H54 (cell line): Measurements from ENCODE around the gene CFAP119.

Experiments
- DNase-seq: peaks from one replicate; pipeline ENCODE4 v3.0.0; 2011; ENCODE audit warnings: low spot score, mixed read lengths; ENCODE audit not compliant: insufficient read length
- FAIRE-seq: peaks from 3 replicates; lab custom pipeline; 2011; peaks lifted over from hg19 to GRCh38; lab: Jason Lieb, UNC
- POLR2A ChIP-seq: IDR thresholded peaks from 2 replicates; pipeline ENCODE4 v1.6.1; 2011; ENCODE audit warnings: low read depth, mild to moderate bottlenecking, low read length

CFAP119 gene

DNA sequence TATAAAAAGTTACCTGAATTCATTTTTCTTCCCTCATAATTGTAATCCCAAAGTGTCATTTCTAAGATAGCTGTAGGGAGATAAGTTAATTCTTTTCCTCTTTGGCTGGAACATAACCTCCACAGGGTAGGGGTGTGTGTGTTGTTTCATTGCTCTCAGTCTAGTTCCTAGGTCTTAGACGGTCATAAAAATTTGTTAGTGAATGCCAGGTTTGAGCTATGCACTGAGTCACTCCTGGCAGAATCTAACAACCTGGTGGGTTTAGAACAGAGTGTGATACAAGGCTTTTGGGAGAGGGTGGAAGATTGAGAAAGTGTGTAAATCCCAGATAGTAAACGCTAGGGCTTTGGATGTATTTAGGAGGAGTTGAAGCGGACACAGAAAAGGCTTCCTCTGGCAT is 14.5 kb downstream of the CFAP119 start:
- FAIRE-seq = no peak
- no peak for DNase-seq
- no peak for TF ChIP-seq POLR2A

DNA sequence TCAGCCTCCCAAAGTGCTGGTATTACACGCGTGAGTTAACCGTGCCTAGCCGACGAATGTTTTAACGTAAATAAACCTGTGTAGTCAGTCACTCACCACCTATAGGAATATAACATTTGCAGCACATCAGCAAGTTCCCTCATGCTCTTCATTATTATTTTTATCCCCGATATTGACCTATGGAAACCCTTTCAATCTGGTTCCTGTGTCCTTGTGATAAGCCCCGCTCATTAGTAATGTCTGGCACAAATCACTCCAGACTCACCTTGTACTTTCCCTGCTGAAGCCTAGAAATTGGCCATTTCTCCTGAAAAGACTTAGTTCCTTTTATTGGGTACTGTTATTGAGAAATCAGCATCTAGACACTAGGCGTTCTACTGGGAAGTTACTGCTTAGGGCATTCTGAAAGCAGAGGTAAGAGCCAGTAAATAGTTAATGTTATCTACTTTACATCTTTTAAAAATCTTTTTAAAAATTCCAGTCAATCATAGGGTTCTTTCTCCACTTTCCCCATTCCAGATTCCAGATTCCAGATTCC is 15.2 kb downstream of the CFAP119 start:
- FAIRE-seq (no peak), DNase-seq (no peak)
- no peak for TF ChIP-seq POLR2A

DNA sequence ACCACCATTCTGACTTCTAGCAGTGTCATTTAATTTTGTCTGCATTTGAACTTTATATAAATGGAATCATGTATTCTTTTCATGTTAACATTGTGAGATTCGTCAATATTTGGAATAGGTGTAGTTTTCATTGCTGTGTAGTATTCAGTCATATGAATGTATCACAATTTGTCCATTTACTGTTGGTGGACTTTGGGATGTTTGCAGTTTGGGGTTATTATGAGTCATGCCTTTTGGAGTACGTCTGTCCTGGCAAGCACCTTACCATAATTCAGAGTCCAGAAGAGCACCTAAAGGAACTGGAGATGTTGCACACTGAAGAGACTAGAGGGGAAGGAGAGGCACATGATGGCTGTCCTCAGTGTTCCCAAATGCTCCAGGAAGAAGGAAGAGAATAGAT is 16.8 kb downstream of the CFAP119 start:
- no peak for TF ChIP-seq POLR2A
- FAIRE-seq (no peak), DNase-seq (no peak)

DNA sequence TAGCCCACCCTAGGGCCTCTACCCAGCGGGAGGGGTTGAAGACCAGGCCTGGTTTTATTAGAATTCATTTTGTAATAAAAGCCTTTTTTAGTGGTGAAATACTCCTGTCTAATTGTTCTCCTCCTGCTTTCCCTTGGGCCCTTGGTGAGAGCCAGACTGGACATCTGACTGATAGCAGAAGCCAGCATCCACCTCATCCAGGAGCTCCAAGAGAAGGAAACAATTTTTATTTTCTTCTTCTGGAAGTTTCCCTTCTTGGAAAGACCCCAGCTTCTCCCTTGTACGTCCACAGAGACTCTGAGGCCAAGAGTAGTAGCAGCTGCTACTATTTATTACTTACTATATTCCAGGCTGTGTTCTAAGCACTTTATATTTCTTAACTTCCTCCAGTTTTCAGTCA is 17.7 kb downstream of the CFAP119 start:
- no peak for TF ChIP-seq POLR2A
- no peak for FAIRE-seq
- no peak for DNase-seq

DNA sequence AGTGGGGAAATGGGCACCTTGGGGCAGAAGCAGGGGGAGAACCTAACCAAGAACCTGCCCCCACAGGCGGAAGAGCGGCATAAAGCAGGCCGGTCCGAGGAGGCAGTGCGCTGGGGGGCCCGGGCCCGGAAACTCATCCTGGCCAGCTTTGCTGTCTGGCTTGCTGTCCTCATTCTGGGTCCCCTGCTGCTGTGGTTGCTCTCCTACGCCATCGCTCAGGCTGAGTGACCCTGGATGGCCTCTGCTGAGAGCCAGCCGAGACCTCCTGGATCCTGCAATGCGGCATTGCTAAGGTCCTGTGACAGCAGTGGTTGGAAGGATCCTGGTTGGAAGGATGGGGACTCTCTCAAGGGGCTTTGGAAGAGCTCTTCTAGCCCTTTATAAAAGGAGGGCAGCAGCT is 18.1 kb downstream of the CFAP119 start:
- FAIRE-seq = no peak
- no peak for TF ChIP-seq POLR2A
- DNase-seq = no peak

DNA sequence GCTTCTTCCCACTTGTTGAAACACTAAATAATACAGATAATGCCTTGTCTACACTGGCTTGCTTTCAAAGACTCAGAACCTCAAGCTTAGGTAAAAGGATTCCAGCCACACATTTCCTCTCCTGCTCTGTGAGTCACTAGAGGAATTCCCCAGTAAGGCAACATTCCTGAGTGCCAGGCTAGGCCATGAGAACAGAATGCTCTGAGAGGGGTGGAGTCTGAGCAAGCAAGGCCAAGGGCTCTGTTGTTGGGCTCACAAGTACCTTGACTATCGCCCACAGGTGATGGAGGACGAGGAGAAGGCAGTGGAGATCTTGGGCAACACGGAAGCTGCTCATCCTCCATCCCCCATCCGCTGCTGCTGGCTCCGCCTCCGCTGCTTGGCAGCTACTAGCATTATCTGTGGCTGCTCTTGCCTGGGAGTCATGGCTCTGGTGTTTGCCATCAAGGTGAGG is 20.4 kb downstream of the CFAP119 start:
- DNase-seq (peak; percentile 86), FAIRE-seq (peak; percentile 91)
- TF ChIP-seq POLR2A = no peak

DNA sequence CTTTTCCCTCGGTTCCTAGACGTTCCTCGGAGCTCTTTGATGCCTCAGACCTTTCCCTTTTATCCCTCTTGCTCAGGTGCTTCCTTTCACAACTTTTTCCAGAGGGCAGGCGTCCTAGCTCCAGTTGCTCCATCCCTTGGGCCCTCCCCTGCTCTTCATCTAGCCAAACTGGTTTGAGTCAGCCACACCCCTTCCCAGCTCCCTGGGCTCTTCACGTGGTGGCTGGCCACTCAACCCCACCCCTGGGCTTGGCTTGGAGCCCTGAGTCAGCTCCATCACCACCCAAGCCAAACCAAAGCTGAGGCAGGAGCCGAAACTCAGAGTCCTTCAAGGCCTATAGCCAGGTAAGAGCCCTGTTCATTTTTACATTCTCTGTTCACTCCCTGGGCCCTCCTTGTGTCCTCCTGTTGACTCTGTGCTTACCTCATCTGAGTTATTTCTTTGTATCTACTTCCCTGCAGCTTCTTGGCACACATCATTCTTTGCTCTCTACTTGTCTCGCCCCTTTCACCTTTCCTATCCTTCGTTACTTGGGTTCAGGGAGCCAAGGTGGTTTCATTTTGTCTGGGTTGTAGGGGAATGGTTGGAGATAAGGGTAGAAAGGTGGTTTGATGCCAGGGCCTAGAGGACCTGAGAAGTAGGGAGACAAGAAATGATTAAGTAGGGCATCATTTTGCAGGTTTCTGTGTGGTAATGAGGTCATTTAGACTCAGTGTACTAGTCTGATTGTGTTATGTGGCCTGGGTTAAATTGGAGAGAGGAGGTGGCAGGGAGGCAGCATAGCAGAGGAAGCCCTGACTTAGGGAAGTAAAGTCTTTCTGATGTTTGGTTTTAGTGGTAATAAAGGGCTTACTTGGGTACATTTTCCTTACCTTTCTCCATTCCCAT is 21.3 kb downstream of the CFAP119 start:
- DNase-seq (peak; percentile 93), FAIRE-seq (peak; percentile 84)
- TF ChIP-seq POLR2A = no peak

DNA sequence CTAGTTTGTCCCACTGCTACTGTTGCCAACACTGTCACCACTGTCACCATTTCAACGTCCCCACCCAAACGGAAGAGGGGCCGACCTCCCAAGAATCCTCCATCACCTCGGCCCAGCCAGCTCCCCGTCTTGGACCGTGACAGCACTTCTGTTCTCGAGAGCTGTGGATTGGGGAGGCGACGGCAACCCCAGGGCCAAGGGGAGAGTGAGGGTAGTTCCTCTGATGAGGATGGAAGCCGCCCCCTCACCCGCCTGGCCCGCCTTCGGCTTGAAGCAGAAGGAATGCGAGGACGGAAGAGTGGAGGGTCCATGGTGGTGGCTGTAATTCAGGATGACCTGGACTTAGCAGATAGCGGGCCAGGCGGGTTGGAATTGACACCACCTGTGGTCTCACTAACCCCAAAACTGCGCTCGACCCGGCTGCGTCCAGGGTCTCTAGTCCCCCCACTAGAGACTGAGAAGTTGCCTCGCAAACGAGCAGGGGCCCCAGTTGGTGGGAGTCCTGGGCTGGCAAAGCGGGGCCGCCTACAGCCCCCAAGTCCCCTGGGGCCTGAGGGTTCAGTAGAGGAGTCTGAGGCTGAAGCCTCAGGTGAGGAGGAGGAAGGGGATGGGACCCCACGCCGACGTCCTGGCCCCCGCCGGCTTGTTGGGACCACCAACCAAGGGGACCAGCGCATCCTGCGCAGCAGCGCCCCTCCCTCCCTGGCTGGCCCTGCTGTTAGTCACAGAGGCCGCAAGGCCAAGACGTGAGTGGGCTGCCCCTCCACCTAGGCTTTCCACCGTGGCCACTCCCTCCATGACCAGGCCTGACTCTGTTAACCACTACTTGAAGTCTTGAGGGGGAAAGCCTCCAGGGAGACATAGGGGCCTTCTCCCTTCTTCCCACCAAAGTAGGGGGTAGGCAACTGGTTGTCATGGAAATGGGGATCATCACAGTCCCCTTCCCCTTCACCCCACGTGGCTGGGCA is 22.6 kb downstream of the CFAP119 start:
- FAIRE-seq = no peak
- TF ChIP-seq POLR2A = no peak
- no peak for DNase-seq

DNA sequence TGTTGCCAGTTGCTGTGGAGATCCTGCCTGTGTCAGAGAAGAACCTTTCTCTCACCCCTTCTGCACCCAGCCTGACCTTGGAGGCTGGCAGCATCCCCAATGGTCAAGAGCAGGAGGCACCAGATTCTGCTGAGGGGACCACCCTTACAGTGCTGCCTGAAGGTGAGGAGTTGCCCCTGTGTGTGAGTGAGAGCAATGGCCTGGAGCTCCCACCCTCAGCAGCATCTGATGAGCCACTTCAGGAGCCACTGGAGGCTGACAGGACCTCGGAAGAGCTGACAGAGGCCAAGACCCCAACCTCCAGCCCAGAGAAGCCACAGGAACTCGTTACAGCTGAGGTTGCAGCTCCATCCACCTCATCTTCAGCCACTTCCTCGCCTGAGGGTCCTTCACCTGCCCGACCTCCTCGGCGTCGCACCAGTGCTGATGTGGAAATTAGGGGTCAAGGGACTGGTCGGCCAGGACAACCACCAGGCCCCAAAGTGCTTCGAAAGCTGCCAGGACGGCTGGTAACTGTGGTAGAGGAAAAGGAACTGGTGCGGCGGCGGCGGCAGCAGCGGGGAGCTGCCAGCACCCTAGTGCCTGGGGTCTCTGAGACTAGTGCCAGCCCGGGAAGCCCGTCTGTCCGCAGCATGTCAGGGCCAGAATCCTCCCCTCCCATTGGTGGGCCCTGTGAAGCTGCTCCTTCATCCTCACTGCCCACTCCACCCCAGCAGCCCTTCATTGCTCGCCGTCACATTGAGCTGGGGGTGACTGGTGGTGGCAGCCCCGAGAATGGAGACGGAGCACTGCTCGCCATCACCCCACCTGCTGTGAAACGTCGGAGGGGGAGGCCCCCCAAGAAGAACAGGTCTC is 23.8 kb downstream of the CFAP119 start:
- DNase-seq (no peak), FAIRE-seq (no peak)
- no peak for TF ChIP-seq POLR2A

DNA sequence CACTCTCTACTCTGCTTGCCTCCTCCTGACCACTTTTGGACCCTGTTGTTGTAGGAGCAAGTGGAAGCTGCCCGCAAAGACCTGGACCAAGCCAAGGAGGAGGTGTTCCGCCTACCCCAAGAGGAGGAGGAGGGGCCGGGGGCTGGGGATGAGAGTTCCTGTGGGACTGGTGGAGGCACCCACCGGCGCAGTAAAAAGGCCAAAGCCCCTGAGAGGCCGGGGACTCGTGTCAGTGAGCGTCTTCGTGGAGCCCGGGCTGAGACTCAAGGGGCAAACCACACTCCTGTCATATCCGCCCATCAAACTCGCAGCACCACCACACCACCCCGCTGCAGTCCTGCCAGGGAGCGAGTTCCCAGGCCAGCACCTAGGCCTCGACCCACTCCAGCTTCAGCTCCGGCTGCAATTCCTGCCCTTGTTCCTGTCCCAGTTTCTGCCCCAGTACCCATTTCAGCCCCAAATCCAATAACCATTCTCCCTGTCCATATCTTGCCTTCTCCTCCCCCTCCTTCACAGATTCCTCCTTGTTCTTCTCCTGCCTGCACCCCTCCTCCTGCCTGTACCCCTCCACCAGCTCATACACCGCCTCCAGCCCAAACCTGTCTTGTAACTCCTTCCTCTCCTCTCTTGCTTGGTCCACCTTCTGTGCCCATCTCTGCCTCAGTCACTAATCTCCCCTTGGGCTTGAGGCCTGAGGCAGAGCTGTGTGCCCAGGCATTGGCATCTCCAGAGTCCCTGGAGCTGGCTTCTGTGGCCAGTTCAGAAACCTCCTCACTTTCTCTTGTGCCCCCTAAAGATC is 24.7 kb downstream of the CFAP119 start:
- TF ChIP-seq POLR2A = no peak
- DNase-seq = no peak
- FAIRE-seq = no peak

DNA sequence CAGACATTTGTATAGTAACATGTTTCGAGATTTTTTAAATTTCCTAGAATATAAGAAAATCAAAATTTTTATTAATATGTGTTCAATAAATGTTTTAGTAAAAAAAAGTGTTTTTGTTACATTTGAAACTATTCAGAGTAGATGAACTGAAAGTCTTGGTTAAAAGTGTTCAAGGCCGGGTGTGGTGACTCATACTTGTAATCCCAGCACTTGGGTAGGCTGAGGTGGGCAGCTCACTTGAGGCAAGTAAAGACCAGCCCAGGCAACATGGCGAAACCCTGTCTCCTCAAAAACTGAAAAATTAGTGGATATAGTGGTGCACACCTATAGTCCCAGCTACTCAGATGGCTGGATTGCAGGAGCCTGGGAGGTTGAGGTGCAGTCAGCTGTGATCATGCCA is 30.5 kb downstream of the CFAP119 start:
- TF ChIP-seq POLR2A = no peak
- no peak for FAIRE-seq
- no peak for DNase-seq
